Activated T-cell treated with anti-CD3 and anti-CD28 coated beads, Interleukin-2, amount 50 U/mL, for 48 hours (primary cell): ENCODE results near the gene NELFA.

ENCODE experiments used
- DNase-seq, 2 experiments: peaks; one replicate each; pipeline ENCODE4 v3.0.0-alpha.2; 2020

NELFA gene

DNA sequence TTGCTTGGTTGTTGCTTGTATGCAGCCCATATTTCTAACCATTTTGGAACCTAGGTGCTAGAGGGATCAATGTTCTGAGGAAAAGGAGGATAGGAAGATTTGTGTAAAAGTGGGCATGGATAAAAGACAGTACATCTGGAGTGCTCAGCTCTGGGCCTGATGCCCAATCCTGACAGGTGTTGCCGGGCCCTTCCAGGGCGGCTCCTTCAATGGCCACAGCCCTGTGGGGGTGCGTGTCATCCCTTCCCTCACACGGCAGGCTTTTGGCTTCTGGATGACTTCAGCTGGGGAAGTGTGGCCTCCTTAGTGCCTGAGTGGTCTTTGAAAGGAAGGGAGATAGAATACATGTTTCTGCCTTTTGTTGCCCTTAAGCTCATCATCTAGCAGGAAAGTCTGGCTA is 47.2 kb downstream of the NELFA start:
- DNase-seq: no peak

DNA sequence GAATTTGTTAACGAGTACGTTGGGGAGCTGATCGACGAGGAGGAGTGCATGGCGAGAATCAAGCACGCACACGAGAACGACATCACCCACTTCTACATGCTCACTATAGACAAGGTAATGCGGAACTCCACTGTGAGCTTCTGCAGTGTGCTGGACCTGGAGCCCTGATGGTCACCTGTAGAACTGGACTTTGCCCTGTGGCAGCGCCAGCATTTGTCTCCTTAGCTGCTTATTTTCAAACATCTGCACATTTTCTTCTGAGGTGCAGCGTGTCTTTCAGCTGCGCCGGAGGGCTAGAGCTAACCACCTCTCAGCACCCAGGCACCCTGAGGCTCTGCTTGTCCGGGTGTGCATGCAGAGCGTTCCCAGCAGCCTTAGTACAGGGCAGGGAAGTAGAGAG is 47.7 kb downstream of the NELFA start:
- no peak for DNase-seq

DNA sequence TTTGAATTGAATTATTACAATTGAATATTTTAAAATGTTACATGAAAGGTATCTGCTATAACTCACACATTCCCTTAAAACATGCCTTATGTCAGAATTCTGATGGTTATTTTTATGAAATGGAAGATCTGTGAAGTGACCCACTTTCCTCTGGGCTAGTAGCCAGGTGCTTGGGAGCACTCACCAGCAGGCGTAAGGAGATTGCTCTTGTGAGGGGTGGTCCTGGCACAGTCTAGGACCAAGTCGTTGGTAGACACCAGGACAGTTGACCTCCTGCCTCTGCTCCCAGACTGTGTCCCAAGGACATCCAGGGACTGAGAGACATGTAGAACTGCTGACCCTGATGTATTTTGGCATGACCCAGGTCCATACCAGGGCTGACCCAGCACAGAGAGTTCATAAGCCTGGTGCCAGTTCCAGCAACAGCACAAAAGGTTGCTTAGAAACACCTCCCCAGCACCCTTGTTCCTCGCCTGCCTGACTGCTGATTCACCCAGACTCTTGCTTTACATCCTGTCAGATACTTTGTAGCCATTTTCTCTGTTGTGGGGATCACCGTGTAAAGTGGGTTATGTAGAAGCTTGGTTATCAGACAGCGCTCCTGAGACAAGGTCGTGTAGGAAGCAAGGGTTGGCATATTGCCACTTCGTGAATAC is 48.5 kb downstream of the NELFA start:
- no peak for DNase-seq

DNA sequence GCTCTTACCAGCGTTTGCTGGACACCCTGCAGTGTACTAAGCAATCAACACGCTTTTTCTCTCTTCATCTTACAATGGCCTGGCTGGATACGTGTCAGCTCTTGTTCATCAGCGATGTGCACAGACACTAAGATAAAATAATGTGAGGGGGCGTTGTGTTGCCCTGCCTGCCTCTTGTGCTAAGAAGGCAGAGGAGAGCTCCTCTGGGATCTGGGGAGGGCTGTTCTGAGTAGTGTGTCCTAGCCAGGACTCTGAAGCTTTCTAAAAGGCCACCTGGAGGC is 49.7 kb downstream of the NELFA start:
- DNase-seq: no peak

DNA sequence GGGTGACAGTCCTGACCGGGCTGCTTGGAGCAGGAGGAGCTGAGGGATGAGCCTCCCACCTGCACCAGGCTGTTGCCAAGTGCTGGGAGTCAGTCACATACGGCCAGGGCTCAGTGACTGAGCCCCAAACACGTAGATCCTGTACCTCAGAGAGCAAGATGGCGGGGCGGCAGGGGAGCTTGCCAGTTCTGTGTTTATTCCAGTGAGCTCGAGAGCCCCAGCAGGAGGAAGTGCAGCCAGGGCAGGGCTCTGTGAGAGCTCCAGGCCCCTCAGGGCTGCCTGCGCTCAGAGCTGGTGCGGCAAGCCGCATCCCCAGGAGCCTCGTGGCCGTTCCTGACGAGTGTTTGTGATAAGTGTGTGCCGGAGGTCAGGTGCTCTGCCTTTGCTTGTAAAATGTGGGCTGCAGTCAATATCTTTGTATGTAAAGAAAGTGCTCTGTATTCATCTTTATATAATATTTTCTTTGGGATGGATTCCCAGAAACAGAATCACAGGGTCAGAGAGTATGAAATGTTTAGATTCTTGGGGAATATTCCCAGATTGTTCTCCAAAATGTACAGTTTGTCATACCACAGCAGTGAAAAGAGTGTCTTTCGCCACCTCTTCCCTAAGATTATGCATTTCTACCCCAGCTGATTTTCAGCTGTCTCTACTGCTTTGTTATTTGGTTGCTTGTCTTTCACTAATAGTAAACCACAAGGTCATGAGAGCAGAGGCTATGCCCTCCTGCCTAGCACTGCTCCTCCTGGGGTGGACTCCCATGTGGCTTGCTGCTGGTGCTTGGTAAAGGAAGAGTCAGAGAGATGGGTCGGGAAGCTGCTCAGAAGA is 50.3 kb downstream of the NELFA start:
- DNase-seq: no peak

DNA sequence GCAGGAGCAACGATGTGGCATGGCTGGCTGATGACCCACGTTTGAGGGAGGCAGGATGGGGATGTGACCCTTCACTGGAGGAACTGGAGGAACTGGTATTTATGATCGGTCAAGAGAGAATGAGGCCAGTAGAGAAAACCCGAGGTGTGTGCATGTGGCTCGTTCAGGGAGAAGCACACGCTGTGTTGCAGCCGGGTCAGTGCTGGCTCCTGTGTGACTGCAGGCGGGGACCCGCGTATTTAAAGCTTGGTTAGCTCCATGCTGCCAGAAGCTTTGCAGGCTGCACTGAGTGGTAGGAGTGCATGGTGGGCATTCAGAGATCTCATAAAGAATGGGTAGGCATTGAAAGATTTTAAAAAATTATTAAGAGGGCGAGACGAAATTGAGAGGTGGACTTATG is 52.1 kb downstream of the NELFA start:
- no peak for DNase-seq

DNA sequence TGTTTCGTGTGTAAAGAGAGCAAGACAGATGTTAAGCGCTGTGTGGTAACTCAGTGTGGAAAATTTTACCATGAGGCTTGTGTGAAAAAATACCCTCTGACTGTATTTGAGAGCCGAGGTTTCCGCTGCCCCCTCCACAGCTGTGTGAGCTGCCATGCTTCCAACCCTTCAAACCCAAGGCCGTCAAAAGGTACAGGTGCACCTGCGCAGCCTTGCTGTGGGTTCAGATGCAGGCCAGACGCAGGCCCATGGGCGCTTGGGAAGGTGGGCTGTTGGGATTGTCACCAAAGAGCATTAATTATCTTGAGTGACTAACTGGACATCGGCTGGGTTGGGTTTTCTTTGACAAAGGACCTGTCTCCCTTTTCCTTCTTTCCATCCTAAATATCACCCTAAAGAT is 55.4 kb downstream of the NELFA start:
- no peak for DNase-seq

DNA sequence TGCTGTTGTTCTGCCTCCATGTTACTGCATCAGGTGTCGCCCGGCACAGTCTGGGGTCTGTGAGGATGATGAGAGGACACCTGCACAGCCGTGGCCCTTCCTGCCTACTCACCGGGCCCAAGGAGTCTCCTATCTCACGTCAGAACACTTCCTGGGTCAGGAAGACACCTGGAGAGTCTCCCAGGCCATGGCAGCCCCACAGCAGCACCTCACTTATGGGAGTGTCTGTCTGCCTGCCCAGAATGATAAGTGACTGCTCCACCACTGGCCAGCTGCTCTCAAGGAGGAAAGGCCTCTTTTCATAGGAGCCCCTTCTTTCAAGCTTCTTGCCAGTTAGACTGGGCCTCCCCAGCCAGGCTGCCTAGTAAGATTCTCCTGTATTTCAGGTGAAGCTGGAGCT is 56.1 kb downstream of the NELFA start:
- DNase-seq: no peak

DNA sequence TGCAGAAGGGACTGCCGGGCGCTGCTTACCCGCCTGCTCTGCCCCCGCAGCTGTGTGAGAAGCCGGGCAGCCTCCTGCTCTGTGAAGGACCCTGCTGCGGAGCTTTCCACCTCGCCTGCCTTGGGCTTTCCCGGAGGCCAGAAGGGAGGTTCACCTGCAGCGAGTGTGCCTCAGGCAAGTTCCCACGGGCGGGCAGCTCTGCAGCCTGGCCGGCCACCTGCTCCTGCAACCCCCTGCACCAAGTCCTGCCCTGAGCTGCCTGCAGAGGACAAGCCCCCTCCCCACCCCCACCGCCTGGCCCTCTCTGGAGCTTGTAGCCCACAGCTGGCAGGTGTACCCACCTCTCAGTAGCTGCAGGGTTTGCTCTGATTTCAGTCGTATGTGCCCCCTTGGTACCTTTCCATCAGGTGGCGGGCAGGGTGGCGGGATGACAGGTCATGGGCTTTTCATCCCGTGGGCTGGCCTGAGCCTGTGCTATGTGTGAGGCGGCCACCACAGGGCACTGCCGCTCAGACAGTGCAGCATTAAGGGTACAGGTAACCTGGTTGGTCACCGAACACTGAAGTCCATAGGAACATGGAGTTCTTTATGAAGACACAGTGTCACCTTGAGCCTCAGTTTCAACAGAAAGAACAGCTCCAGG is 56.6 kb downstream of the NELFA start:
- no peak for DNase-seq

DNA sequence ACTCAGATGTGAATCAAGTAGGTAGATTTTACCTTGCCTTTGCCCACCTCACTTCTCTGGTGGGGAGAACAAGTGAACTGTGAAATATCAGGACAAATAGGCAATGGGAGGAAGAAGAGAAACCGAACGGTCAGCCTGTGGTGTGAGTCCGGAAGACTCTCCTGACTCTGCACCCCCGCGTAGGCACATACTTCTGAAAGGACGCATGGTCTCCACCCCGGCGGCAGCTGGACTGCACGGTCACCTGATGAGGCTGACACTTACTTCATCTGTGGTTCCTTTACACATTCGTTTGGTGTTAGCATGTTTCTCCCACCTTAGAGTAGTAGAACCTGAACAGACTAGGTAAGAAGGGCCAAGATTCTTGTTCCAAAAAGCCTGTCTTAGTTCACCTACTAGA is 58.4 kb downstream of the NELFA start:
- no peak for DNase-seq

DNA sequence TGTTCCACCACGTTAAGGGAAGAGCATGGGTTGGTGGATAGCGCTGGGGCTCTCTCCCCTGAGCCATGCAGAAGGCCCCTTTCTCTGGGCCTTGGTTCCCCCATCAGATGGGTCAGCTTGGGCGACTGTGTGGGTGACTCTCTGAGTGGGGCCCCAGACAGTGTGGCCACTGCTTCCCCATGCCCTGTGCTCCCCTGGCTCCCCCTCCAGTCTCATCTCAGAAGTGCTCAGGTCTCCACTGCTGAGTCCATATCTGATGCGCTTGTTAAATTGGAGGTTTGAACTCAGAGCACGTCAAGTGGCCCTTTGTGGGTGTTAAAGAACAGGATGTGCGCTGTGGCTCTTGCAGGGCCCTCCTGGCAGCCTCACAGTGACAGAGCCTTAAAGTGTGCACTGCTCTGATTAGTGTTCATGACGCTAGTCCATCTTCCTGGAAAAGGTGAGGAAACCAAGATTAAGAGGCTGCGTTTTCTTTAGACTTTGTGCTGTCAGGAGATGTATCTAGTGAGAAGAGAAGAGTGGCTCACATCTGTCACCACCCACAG is 59.8 kb downstream of the NELFA start:
- DNase-seq: no peak

DNA sequence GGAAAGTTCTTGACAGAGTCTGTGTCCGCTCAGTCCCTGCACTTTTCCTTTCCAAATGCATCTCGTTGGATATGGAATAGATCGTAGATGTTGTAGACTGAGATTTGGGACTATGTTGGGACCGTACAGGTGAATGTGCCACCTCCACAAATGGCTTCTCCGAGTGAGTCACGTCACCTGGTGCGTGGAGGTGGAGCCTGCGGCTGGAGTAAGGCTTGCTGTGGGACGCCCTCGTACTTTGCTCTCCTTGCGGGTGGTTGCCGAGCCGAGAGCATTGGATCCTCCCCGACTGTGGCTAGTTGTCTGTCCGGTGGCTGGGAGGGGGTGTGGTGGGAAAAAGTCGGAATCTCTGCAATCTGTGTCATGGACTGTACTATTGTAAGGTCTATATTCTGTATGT is 60.5 kb downstream of the NELFA start:
- DNase-seq: no peak

DNA sequence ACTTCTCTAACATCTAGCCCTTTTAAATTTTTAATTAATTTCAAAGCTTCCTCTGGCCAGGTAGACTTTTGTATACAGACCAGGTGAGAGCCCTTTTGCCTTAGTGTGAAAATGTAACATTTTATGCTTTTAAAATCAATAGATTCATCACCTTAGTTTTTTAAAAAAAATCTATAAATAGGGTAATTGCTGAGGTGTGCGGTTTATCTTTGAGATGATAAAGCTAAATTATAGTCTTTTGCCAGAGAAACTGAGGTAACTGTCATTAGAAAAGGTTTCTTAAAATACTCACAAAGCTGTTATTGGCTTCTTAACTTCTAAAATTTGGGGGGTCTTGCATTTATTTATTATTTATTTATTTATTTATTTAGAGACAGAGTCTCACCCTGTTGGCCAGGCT is 62.9 kb downstream of the NELFA start:
- no peak for DNase-seq

DNA sequence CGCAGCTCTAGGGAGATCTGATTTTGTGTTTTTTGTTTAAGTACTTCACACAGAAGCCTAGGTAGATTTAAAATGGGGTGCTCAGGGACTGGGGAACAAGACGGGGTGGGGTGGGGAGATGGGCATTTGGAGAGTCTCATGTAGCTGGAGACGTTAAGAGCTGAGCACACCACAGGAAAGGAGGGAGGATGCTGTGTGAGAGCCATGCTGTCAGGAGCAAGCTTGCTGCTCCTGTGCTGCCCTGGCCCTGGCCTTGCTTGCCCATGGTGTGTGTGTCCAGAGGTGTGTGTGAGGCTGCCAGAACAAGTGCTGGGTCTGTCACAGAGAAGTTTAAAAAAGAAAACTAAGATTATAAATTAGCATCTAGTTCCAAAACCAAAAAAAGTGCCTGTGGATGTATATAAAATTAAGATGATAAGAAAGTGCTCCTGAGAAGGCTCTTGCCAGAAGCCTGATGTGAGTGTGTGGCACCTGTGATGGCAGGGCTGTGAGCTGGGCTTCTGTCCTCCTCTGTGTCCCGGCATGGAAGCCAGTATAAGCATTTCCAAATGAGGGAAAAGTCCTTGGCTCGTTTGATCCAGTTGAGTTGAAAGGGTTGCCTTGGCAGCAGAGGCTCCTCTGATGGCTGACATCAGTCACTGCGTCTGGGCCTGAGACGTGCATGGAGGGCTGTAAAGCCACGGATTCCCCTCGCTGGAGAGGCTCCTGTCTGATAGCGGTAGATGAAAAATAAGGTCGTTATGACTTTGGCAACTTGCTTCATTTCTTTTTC is 63.5 kb downstream of the NELFA start:
- DNase-seq: no peak

DNA sequence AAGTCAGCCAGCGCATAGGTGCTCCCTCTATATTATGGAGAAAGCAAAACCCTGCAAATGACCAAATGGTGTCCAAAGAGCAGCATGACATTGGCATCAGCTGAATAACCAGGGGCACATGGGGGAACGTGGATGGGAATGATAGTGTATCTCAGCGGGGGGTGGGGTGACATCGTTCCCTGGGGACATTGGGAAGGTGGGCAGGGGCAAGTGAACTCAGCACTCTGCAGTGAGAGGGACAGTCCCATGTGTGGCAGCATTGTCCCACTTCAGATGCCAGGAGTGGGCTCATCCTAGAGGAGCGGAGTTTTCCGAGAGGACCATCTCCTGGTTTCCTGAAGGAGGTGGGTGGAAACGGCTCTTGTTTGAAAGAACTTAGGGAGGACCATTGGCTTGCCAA is 64.8 kb downstream of the NELFA start:
- DNase-seq: no peak

DNA sequence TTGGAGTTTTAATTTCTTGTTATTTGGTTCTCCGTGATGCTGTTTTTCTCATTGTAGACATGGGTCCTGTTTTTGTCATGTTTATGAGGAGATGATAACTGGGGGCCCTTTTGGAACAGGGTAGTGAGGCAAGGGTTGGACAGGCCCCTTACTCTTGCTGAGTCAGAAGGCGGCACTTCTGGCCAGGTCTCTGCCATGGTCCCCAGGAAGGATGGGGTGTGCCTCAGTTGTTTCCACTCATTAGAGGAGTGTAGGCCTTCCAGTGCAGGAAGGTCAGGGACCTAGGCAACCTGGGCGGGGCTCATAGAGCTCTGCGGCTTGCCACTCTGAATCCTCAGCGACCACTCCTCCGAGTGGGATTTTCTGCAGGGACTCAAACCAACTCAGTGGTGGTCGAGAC is 68.2 kb downstream of the NELFA start:
- no peak for DNase-seq

DNA sequence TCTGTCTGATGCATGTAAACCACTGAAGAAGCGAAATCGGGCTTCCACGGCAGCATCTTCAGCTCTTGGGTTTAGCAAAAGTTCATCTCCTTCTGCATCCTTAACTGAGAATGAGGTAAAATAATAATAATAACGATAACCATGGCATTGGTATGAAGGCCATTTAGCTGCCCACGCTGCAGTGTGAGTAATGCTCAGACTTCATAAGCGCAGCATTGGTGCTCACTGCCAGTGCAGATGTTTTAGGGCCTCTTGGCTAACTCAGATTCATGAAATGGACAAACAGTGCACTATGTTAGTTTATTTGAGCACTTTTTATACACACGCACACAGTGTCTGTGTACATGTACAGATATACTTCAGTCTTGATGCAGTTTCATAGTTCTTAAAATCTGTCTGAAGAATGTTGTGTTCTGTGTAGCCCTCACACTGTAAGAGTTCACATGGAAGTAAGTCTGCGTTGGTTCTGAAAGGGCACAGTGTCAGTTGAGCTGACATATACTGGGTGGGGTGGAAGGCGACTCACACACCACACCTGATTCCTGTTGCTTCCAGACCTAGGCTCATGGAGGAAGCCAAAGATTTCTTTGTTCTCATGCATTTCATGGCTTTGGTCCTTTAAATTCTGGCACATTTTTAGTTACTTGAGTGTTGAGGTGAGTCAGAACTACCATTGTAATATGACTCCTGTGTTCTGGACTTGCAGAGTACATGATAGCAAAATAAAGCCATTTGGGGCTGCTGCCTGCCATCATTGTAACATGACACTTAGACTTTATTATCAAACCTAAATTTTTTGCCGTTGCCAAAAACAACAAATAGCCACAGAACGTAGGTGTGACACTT is 68.9 kb downstream of the NELFA start:
- no peak for DNase-seq

DNA sequence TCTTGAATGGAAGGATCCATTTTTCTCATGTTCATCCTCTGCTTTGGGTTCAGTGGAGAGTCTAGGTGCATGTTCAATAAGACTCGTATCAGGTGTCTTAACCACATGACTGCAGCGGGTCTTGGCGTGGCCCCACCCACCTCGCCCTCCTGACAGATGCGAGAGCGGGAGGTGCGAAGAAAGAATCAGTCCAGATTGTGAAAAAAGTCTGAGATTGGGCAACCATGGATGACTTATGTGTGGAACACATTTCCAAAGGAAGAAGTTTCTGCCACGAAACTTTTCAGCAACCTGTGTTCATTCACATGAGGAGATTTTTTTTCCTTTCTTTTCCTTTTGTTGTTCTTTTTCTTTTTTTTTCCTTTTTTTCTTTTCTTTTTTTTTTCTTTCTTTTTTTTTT is 70.7 kb downstream of the NELFA start:
- no peak for DNase-seq

DNA sequence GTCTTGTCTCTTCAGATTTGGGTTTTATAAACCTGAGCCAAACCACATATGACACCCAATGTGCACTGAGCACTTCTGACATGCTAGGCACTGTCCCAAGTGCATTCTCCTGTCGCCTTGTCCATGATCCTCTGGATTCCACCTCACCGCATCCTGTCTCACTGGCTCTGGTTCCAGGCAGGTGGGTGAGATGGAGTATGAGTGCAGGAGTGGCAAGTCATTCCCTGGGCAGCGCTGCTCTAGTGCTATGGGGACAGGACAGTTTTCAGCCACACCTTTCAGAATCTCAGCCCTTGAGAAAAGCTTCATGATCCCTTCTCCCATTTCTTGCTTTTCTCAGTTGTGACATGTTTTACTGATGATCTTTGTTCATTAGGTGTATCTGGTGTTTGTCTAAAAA is 71.2 kb downstream of the NELFA start:
- no peak for DNase-seq

DNA sequence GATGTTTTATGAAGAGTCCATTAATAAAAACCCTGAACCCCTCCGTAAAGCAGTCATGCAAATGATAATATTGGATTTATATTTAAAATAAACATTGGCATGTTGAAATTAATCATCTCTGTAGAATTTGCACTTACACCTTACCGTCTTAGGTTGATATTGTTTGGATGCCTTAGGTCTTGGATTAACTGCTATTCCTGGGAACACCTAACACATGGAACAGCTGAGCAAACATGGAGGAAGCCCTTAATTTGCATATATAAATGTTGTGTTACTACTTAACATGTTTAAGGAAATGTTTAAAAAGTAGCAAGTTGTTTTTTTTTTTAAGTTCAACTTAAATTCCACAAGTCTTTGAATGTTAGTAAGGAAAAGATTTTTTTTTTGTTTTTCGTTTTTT is 75.1 kb downstream of the NELFA start:
- DNase-seq: no peak

DNA sequence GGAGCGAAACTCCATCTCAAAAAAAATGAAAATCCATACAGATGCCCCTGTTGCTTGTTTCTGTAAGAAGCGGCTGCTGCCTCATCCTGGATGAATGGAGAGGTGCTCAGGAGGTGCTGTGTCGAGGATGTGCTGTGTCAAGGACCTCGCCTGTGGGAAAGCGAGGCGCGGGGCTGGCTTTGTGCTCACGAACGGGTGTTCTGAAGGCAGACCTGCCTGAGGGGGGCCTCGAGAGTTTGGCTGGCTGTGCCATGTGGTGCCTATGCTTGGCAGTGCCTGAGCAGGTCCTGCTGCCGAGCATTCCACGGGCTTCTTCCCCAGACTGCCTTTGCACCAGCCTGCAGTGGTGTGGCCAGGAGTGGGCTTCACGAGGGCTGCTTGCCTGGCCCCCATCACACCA is 76.0 kb downstream of the NELFA start:
- DNase-seq: no peak
